PFSK-1 (cell line): ENCODE results near the gene ERFL.

Experiments used
- FOXP2 ChIP-seq: optimal IDR thresholded peaks from 2 replicates; pipeline ENCODE3; 2011; ENCODE audit warnings: borderline replicate concordance, control low read depth, inconsistent platforms; ENCODE audit not compliant: insufficient read depth; ENCODE audit errors: extremely low read length, extremely low read depth
- POLR2AphosphoS5 ChIP-seq: IDR thresholded peaks from 2 replicates; pipeline ENCODE4 v1.6.1; 2012; ENCODE audit warnings: low read depth, mild to moderate bottlenecking, control low read depth, low read length, moderate library complexity
- SIN3A ChIP-seq: IDR thresholded peaks from 2 replicates; pipeline ENCODE4 v1.6.1; 2012; ENCODE audit warnings: mild to moderate bottlenecking, low read length, moderate library complexity, borderline replicate concordance; ENCODE audit not compliant: insufficient read depth
- TAF1 ChIP-seq: IDR thresholded peaks from 2 replicates; pipeline ENCODE4 v1.6.1; 2012; ENCODE audit warnings: low read length, control low read depth, borderline replicate concordance; ENCODE audit not compliant: insufficient read depth
- TF ChIP-seq, protein P1 (sequence below), 2 experiments: IDR thresholded peaks; 2 replicates each; pipeline versions ENCODE4 v1.6.1 to v1.8.0; 2011 to 2012; ENCODE audit warnings: low read depth in 2 of 2, low read length in 2 of 2, control low read depth in 1 of 2, inconsistent platforms in 1 of 2, mild to moderate bottlenecking in 1 of 2, moderate library complexity in 1 of 2; ENCODE audit not compliant: insufficient read depth in 1 of 2

ERFL gene

DNA sequence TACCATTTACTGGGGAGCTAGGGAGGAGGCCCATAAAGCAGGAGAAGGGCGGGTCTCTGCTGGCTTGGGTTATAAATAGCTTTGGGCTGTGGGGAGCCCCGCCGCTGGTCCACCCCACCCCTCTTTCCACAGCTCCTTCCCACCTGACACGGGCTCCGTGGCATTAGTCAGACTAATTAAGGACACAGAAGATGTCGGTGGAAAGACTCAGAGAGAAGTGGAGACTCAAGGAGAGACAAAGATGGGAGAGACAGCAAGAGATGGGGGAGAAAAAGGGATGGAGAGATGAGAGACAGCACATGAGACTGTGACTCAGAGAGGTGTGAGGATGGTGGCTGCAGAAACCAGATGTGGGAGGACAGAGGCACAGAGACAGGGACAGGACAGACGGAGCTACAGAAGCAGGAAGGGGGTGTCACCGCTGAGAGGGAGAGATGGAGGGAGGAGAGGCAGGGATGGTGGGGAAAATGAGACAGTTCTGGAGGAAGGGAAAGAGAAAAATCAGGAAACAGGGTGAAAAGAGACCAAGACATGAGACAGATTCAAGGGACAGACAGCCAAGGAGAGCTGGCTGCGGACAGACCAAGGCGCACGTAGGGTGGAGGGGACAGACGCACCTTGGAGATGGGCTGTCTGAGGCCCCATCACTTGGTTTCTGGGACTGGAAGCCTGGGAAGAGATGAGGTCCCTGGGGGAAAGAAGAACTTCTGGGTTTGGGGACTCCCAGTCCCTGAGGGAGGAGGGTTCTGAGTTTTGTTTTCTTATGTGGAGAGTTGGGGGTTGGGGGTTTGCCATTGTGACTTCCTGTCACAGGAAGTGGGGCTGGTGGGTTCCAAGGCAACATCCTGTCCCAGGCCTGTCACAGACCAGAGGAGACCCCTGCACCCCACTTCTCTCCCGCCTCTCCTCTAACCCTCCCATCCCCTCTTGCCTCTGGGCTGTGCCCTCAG lies 41.2 kb downstream of the ERFL start:
- TF ChIP-seq FOXP2 (no peak), POLR2AphosphoS5 (0 out of 2 replicates have a peak, but pooled peaks have one; percentile 22)

DNA sequence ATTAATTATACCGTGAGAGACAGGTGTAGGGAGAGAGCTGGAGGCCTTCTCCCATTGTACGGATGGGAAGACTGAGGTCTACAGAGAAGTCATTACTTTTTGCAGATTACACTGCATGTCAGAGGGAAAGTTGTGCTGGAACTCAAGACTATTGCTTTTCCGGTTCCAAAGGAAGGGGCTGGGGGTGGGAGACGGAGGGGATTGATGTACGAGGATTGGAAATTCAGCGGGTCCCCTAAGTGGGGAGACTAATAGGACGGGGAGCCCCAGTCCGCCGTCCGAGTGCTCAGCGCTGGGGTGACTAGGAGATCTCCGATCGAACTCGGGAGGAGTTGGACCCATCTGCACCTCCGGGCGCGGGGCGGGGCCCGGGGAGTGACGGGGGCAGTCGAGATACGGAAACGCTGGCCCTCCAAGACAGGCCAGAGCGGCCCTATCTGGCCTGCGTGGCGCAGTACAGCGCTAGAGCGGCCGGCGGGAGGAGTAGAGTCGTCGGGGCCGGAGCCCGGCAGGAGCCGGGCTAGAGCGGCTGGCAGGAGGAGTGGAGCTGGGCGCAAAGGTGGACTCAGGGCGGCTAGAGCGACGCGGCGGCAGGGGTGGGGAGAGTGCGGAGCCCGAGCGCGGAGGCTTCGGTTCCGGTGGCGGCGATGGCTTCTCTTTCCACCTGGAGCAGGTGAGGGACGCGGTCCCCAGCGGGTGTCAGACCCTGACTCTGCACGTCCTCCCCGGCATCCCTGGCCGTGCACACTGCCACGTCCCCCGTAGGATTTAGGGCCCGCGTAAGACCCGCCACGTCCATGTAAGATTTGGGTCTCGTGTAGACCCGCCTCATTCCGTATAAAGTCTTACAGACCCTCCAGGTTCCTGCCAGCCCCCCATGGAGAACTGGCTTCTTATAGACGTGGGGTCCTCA lies 44.2 kb downstream of the ERFL start:
- TF ChIP-seq, protein P1, sequence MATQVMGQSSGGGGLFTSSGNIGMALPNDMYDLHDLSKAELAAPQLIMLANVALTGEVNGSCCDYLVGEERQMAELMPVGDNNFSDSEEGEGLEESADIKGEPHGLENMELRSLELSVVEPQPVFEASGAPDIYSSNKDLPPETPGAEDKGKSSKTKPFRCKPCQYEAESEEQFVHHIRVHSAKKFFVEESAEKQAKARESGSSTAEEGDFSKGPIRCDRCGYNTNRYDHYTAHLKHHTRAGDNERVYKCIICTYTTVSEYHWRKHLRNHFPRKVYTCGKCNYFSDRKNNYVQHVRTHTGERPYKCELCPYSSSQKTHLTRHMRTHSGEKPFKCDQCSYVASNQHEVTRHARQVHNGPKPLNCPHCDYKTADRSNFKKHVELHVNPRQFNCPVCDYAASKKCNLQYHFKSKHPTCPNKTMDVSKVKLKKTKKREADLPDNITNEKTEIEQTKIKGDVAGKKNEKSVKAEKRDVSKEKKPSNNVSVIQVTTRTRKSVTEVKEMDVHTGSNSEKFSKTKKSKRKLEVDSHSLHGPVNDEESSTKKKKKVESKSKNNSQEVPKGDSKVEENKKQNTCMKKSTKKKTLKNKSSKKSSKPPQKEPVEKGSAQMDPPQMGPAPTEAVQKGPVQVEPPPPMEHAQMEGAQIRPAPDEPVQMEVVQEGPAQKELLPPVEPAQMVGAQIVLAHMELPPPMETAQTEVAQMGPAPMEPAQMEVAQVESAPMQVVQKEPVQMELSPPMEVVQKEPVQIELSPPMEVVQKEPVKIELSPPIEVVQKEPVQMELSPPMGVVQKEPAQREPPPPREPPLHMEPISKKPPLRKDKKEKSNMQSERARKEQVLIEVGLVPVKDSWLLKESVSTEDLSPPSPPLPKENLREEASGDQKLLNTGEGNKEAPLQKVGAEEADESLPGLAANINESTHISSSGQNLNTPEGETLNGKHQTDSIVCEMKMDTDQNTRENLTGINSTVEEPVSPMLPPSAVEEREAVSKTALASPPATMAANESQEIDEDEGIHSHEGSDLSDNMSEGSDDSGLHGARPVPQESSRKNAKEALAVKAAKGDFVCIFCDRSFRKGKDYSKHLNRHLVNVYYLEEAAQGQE (IDR thresholded peaks at IDR 0.05; ENCODE audit: insufficient read depth in 1 of 2, low read depth in 2 of 2, low read length in 2 of 2), result peak in 1 of 2 experiments; percentile 55; a peak in 1 of 4 replicates
- peak; percentile 52; the same call in 1 of the 2 replicates for TF ChIP-seq TAF1
- peak; percentile 81 for TF ChIP-seq POLR2AphosphoS5
- TF ChIP-seq SIN3A, result peak; percentile 72; the same call in 1 of the 2 replicates
- TF ChIP-seq FOXP2, result peak; percentile 79

DNA sequence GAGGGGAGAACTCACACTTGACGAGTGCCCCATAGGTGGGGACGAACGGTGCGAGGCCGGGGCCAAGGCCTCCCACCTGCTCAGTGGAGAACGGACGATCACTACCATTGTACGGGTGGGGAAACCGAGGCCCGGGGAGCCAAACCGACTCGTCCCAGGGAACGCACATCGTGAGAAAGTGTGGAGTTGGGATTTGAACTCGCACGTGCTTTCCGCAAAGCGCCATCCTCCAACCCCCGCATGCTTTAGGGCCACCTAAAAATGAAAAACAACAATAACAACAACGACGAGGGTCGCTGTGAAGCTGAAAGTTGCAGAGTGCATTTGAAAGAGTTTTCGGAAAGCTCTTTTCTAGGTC lies 44.8 kb downstream of the ERFL start:
- no peak; the same call in 1 of the 2 replicates for TF ChIP-seq SIN3A
- TF ChIP-seq FOXP2, result no peak
- TF ChIP-seq, protein P1 (IDR thresholded peaks at IDR 0.05; ENCODE audit: insufficient read depth in 1 of 2, low read depth in 2 of 2, low read length in 2 of 2), result no peak
- no peak for TF ChIP-seq POLR2AphosphoS5
- TF ChIP-seq TAF1, result no peak

DNA sequence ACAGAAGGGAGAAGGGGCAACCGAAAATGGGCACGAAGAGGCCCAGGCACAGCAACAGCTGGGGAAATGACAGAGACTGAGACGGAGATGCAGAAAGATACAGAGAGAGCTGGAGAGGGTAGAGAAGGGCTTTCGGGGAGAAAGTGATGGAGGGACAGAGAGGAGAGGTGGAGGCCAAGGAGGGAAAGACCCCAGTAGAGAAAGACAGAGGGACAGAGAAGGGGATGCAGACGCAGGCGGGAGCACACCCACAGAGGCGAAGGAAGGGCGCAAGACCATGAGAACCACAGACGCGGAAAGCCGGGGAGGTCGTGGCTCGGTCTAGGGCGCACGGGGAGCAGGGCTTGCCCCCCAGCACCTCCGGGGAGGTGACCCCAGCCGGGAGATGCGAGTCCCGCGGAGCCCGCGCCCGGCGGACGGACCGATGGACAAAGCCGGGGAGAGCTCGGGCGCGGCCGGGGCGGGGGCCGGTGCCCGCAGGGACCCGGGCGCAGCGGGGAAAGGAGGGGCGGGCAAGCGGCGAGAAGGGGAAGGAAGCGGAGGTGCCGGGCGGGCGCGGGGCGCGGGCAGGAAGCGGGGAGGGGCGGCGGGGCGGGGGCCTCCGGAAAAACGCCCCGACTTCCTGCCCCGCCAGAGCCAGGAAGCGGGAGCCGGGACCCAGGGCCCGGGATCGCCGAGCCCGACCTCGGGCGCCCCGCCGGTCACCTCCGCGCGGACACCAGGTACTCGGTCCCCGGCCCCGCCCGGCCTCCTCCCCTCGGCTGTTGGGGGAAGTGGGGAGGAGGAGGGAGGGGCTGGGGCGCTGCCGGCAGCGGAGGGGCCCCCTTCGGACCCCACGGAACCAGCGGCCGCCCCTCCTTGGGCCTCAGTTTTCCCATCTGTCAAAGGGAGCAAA lies 45.4 kb downstream of the ERFL start, which contains the start of gene ARHGEF1:
Gene ARHGEF1, plus strand, starts transcription at position 617 of the 895 bp plus-strand sequence. CDS start 4,899 bp downstream, outside the sequence.
- no peak for TF ChIP-seq SIN3A
- no peak for TF ChIP-seq FOXP2
- TF ChIP-seq, protein P1 (IDR thresholded peaks at IDR 0.05; ENCODE audit: insufficient read depth in 1 of 2, low read depth in 2 of 2, low read length in 2 of 2), result no peak
- no peak for TF ChIP-seq TAF1
- TF ChIP-seq POLR2AphosphoS5, result no peak
